ENCODE measurements around the gene COPB1.

Gene COPB1

DNA sequence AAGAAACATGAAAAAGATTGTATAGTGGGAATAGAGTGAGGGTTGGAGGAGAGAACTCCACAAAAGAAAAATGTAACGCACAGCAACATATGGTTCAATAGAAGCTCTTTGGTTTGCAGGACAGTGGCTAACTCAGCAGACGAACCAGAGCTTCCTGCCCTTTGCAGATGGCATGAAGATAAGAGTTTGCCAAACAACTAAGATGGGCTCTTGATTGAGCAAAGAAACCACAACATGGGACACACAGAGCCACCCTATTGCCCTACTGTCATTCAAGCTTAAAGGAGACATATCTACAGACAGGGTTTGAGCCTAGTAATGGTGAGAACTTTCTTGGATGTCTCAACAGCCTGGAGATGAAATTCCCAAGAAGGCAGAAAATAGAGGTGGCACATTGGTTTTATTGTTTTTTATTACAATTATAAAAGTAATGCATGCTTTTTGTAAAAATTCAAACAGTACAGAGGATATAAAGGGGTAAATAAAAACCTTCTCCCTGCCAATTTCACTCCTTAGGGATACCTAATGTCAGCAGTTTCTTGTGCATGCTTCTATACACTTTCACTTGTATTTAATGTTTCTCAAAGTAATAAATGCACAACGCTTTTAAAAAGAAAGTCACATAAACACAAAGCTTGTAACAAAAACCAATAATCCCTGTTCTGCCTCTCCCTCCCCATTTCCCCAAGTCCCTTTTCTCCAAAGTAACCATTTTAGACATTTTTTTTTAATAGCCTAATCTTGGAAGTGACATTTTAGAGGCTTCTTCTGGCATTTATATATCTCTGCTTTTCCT is 63.7 kb downstream of the COPB1 start:
- H3K4me2 ChIP-seq (ENCODE audit: low read length) = no peak overlapping the region
- no peak overlapping the region for H3K27ac ChIP-seq (ENCODE audit: low read depth, low read length)

DNA sequence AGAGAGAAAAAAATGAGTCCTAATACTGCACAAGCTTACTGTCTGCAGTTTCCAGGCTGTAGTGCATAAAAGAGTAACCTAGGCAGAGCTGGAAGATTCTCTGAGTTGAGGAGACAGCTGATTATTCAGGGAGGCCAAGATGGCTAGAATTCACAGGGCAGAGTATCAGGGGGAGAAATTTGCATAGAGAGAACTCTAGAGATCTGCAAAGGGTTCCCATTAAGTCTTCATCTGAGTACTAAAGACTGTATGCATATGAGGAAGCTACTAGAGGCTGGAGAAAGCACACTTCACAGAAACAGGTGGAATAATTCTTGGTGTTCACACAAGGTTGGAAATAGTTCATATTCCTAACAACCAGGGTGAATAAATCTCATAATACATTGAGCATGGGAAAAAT is 74.0 kb downstream of the COPB1 start:
- peaks cover 4% of the 10 kb centered on the region; the same call in 1 of the 2 replicates for H3K4me1 ChIP-seq (ENCODE audit: control insufficient read depth, low read length)
- no peaks in the 10 kb centered on the region for H3K9me2 ChIP-seq (replicated peaks; ENCODE audit: control insufficient read depth, low read length)
- peaks cover 4% of the 10 kb centered on the region for H3K27me3 ChIP-seq (ENCODE audit: control insufficient read depth, low read length)
- no peak overlapping the region for H3K4me2 ChIP-seq (ENCODE audit: low read length)
- TF ChIP-seq EZH2phosphoT487 (IDR thresholded peaks at IDR 0.05; ENCODE audit: borderline replicate concordance, low read length) = no peak
- TF ChIP-seq, protein P1, sequence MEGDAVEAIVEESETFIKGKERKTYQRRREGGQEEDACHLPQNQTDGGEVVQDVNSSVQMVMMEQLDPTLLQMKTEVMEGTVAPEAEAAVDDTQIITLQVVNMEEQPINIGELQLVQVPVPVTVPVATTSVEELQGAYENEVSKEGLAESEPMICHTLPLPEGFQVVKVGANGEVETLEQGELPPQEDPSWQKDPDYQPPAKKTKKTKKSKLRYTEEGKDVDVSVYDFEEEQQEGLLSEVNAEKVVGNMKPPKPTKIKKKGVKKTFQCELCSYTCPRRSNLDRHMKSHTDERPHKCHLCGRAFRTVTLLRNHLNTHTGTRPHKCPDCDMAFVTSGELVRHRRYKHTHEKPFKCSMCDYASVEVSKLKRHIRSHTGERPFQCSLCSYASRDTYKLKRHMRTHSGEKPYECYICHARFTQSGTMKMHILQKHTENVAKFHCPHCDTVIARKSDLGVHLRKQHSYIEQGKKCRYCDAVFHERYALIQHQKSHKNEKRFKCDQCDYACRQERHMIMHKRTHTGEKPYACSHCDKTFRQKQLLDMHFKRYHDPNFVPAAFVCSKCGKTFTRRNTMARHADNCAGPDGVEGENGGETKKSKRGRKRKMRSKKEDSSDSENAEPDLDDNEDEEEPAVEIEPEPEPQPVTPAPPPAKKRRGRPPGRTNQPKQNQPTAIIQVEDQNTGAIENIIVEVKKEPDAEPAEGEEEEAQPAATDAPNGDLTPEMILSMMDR (IDR thresholded peaks at IDR 0.05; ENCODE audit: low read depth, low read length, poor library complexity, severe bottlenecking) = no peak
- no peak overlapping the region for H3K27ac ChIP-seq (ENCODE audit: low read depth, low read length)
- no peaks in the 10 kb centered on the region for H3K79me2 ChIP-seq (ENCODE audit: control insufficient read depth, low read length)
- no peaks in the 10 kb centered on the region for H3K36me3 ChIP-seq (ENCODE audit: control insufficient read depth, low read length)
- H3K4me3 ChIP-seq (ENCODE audit: low read length) = no peak overlapping the region
- H4K20me1 ChIP-seq (ENCODE audit: control insufficient read depth, insufficient read depth, low read depth, low read length) = no peaks in the 10 kb centered on the region
- no peaks in the 10 kb centered on the region for H3F3A ChIP-seq (ENCODE audit: control insufficient read depth, insufficient read depth)
- no peaks in the 10 kb centered on the region for H3K9me3 ChIP-seq (ENCODE audit: control insufficient read depth, insufficient read depth, low read length)

More for the DNA sequence above, 63.7 kb downstream of the COPB1 start:
- H3K79me2 ChIP-seq (ENCODE audit: control insufficient read depth, low read length) = no peaks in the 10 kb centered on the region
- no peaks in the 10 kb centered on the region for H3K27me3 ChIP-seq (ENCODE audit: control insufficient read depth, low read length)
- H3K4me3 ChIP-seq (ENCODE audit: low read length) = no peak overlapping the region
- no peaks in the 10 kb centered on the region for H3K36me3 ChIP-seq (ENCODE audit: control insufficient read depth, low read length)
- TF ChIP-seq, protein P1 (IDR thresholded peaks at IDR 0.05; ENCODE audit: low read depth, low read length, poor library complexity, severe bottlenecking) = no peak
- no peak for TF ChIP-seq EZH2phosphoT487 (IDR thresholded peaks at IDR 0.05; ENCODE audit: borderline replicate concordance, low read length)
- H3K4me1 ChIP-seq (ENCODE audit: control insufficient read depth, low read length) = peaks cover 6% of the 10 kb centered on the region; the same call in 1 of the 2 replicates
- no peaks in the 10 kb centered on the region for H4K20me1 ChIP-seq (ENCODE audit: control insufficient read depth, insufficient read depth, low read depth, low read length)
- no peaks in the 10 kb centered on the region for H3F3A ChIP-seq (ENCODE audit: control insufficient read depth, insufficient read depth)
- H3K9me2 ChIP-seq (replicated peaks; ENCODE audit: control insufficient read depth, low read length) = no peaks in the 10 kb centered on the region
- no peaks in the 10 kb centered on the region for H3K9me3 ChIP-seq (ENCODE audit: control insufficient read depth, insufficient read depth, low read length)

DNA sequence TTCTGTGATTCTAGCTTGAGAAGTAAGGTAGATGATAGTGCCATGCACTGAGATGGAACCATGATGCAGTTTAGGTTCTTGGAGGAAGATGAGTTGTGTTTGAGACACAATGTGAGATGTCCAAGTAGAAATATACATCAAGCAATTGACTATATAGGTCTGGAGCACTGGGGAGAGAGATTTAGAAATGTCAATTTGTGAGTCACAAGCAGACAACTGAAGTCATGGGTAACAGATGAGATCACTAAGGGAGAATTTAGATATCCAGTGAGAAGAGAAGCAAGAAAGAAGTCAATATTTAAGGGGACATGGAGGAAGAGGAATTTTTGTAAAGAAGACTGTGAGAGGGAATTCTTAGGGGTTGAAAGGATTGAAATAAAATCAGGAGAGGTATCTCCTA is 75.5 kb downstream of the COPB1 start:
- Histone ChIP-seq H3K9me3 (ENCODE audit: control insufficient read depth, insufficient read depth, low read length) (no peaks in the 10 kb centered on the region), H3K4me1 (ENCODE audit: control insufficient read depth, low read length) (peaks cover 4% of the 10 kb centered on the region; the same call in 1 of the 2 replicates), H3K36me3 (ENCODE audit: control insufficient read depth, low read length) (no peaks in the 10 kb centered on the region), H4K20me1 (ENCODE audit: control insufficient read depth, insufficient read depth, low read depth, low read length) (no peaks in the 10 kb centered on the region), H3K4me2 (ENCODE audit: low read length) (no peak overlapping the region), H3F3A (ENCODE audit: control insufficient read depth, insufficient read depth) (no peaks in the 10 kb centered on the region), H3K4me3 (ENCODE audit: low read length) (no peak overlapping the region), H3K27me3 (ENCODE audit: control insufficient read depth, low read length) (peaks cover 7% of the 10 kb centered on the region), H3K27ac (ENCODE audit: low read depth, low read length) (no peak overlapping the region), H3K9me2 (replicated peaks; ENCODE audit: control insufficient read depth, low read length) (no peaks in the 10 kb centered on the region), H3K79me2 (ENCODE audit: control insufficient read depth, low read length) (no peaks in the 10 kb centered on the region)
- TF ChIP-seq, protein P1 (IDR thresholded peaks at IDR 0.05; ENCODE audit: low read depth, low read length, poor library complexity, severe bottlenecking) = no peak
- no peak for TF ChIP-seq EZH2phosphoT487 (IDR thresholded peaks at IDR 0.05; ENCODE audit: borderline replicate concordance, low read length)
